Measurements from ENCODE around the gene NFILZ. TPM values are rescaled to one million over a fixed set of nuclear protein-coding genes. Genes with fewer than 3 reads are reported as not detected.
A peak's percentile ranks its signal among the peaks of the same experiment; 100 is the strongest.

The NFILZ gene, protein sequence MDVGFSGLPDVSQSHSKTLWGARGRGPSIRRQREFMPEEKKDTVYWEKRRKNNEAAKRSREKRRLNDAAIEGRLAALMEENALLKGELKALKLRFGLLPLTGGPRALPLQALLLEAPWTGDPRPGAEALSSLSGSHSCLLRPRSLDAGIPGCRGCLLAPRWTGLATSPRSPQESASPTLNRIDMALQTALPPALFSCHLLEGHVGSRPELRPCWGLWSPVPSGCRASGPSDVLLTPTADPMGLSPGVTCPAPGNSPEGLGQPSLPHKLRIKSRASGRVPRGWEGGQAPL
- not detected in 2 replicates for total RNA-seq

GRCh38 chr19:8629996-8630683 is at the start of gene NFILZ:
Gene NFILZ (plus strand): TSS chr19:8630633. CDS start chr19:8676766, 46,133 bp downstream.
- H3K9me3 Mint-ChIP-seq, result no peaks in the 10 kb centered on the region
- no peaks in the 10 kb centered on the region for H3K27me3 Mint-ChIP-seq (ENCODE audit: low read depth)
- no peaks in the 10 kb centered on the region for H3K4me1 Mint-ChIP-seq (ENCODE audit: low read depth)
- H3K36me3 Mint-ChIP-seq (ENCODE audit: low read depth), result no peaks in the 10 kb centered on the region
- H3K4me3 Mint-ChIP-seq (ENCODE audit: low read depth), result no peak within 1 kb of the TSS
- H3K27ac Mint-ChIP-seq, result no peak within 1 kb of the TSS
- DNase-seq (ENCODE audit: low spot score), result no peak
- intact Hi-C loops (cut with micrococcal nuclease), result loop anchor here (10.0 kb wide), 1 partner anchor 745 kb away; the partner anchor contains the start of gene LRRC8E

DNA sequence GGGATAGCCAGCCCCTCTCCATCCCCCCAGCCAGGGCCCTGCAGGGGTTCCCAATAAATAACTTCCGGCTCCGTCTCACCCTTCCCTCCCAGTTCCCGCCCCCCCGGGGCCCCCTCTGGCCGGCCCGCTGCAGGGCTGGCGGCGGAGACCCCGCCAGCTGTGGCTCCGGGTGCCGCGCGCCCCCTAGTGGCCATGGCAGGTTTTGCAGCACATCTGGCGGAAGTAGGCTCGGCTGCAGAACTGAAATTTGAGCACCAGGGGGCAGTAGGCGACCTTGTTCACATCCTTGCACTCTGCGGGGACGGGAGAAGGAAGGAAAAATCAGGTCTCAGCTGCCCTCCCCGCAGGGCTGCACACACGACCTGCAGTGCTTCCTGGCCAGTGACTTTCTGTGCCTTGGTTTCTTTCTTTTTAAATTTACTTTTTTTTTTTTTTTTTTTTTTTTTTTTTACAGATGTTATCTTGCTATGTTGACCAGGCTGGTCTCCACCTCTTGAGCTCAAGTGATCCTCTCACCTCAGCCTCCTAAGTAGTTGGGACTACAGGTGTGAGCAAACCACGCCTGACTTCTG is 49.6 kb upstream of the NFILZ start:
- intact Hi-C loops (cut with micrococcal nuclease), result loop anchor here (10.0 kb wide), 1 partner anchor 166 kb away; the partner anchor contains the start of gene MARCHF2
- no peak overlapping the region for H3K4me3 Mint-ChIP-seq (ENCODE audit: low read depth)
- peak; percentile 78 for DNase-seq (ENCODE audit: low spot score)

DNA sequence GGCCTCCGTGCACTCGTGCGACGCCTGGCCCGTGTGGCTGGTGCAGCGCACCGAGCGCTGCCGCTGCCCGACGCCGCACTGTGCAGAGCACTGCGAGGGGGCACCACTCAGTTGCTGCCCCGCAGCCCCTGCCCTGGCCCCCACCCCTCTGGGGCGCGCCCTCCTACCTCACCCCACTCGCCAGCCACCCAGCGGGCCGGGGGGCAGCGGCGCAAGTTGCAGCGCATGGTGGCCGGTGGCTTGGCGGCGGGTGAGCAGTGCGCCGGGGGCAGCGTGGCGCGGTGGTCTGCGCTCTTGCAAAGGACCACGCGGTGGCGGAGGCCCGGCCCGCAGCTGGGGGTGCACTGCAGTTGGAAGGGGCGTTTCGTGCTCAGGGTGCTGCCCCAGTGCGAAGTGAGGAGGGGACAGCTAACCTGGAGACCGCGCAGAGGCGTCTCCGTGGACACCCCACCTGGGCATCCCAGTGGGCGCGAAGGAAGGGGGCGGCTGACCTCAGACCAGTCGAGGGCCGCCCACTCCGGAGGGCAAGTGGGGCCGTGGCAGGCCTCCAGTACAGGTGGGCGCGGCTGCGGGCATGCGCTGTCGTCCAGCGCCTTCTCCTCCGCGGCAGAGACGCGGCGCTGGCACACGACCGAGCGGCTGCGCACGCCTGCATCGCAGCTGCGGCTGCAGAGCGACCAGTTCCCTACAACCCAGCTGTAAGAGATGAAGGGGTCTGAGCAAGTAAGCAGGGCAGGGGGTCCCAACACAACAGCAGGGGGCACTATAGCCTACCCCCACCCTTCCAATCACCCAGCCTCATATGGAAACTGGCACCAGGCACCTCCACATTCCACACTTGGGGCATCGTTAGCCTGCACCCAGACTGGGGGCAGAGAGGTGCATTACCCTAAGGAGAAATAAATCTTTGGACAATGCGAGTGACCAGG is 45.2 kb upstream of the NFILZ start:
- Mint-ChIP-seq H3K9me3 (no peaks in the 10 kb centered on the region), H3K36me3 (ENCODE audit: low read depth) (no peaks in the 10 kb centered on the region), H3K4me1 (ENCODE audit: low read depth) (no peaks in the 10 kb centered on the region), H3K27ac (no peak overlapping the region), H3K27me3 (ENCODE audit: low read depth) (no peaks in the 10 kb centered on the region), H3K4me3 (ENCODE audit: low read depth) (no peak overlapping the region)
- intact Hi-C loops (cut with micrococcal nuclease), result loop anchor here (10.0 kb wide), 1 partner anchor 170 kb away; the partner anchor contains the start of gene MARCHF2
- DNase-seq (ENCODE audit: low spot score), result no peak

More for the DNA sequence above, 49.6 kb upstream of the NFILZ start:
- Mint-ChIP-seq H3K27me3 (ENCODE audit: low read depth) (peaks cover 4% of the 10 kb centered on the region), H3K36me3 (ENCODE audit: low read depth) (peaks cover under 1% of the 10 kb centered on the region), H3K4me1 (ENCODE audit: low read depth) (peaks cover 23% of the 10 kb centered on the region), H3K27ac (no peak overlapping the region), H3K9me3 (no peaks in the 10 kb centered on the region)

DNA sequence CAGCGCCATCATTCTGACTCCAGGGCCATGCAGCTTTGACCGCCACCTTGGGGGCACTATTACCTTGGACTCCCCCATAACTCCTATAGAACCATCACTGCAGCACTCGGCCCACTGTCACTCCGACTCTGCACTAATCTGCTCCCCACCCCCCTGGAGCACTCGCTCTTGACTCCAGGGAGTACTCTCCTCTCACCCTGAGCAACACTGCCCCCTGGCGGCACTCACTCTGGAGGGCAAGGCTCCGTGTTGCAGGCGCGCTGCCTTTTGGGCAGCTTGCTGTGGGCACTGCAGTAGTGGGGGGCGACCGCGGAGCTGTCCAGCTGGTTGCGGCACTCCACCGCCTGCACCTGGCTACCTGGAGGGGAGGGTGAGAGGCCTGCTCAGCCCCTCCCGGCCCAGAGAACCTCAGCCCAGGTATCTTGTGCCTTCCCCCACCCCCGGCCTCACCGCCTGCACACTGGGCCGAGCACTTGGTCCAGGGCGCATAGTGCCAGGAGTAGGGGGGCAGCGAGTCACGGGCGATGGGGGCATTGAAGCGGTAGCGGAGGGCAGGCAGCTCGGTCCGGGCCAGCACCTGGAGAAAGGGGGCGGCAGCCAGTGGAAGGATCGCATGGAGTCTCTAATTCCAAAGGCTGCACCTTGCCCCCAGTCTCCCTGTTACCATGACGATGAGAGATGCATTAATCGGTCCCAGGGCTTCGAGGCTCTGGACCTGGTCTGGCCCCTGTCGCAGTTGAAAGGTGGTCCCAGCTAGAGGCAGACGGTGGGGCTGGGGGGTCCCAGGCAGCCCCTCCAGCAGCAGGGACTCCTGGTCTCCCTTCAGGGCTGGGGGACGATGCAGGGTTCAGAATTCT is 44.3 kb upstream of the NFILZ start:
- Mint-ChIP-seq H3K36me3 (ENCODE audit: low read depth) (no peaks in the 10 kb centered on the region), H3K4me1 (ENCODE audit: low read depth) (no peaks in the 10 kb centered on the region), H3K9me3 (no peaks in the 10 kb centered on the region), H3K27ac (no peak overlapping the region), H3K4me3 (ENCODE audit: low read depth) (no peak overlapping the region), H3K27me3 (ENCODE audit: low read depth) (peaks cover 3% of the 10 kb centered on the region)
- intact Hi-C loops (cut with micrococcal nuclease), result loop anchor here (10.0 kb wide), 1 partner anchor 171 kb away; the partner anchor contains the start of gene MARCHF2
- DNase-seq (ENCODE audit: low spot score), result peak; percentile 44

GRCh38 chr19:8589177-8589714 is 41.2 kb upstream of the NFILZ start:
- Mint-ChIP-seq H3K4me3 (ENCODE audit: low read depth) (no peak overlapping the region), H3K27ac (no peak overlapping the region), H3K9me3 (peaks cover 15% of the 10 kb centered on the region), H3K36me3 (ENCODE audit: low read depth) (no peaks in the 10 kb centered on the region), H3K4me1 (ENCODE audit: low read depth) (peaks cover 7% of the 10 kb centered on the region), H3K27me3 (ENCODE audit: low read depth) (peaks cover 18% of the 10 kb centered on the region)
- intact Hi-C loops (cut with micrococcal nuclease), result loop anchor here (10.0 kb wide), 1 partner anchor 174 kb away; the partner anchor contains the start of gene MARCHF2
- no peak for DNase-seq (ENCODE audit: low spot score)

GRCh38 chr19:8592231-8593009 is 38.0 kb upstream of the NFILZ start:
- peaks cover 7% of the 10 kb centered on the region for H3K4me1 Mint-ChIP-seq (ENCODE audit: low read depth)
- intact Hi-C loops (cut with micrococcal nuclease), result no loop called here
- H3K9me3 Mint-ChIP-seq, result peaks cover 20% of the 10 kb centered on the region
- no peaks in the 10 kb centered on the region for H3K36me3 Mint-ChIP-seq (ENCODE audit: low read depth)
- DNase-seq (ENCODE audit: low spot score), result peak; percentile 74
- peaks cover 18% of the 10 kb centered on the region for H3K27me3 Mint-ChIP-seq (ENCODE audit: low read depth)
- H3K4me3 Mint-ChIP-seq (ENCODE audit: low read depth), result peak overlapping the region; percentile 51
- H3K27ac Mint-ChIP-seq, result no peak overlapping the region

- peaks cover 18% of the 10 kb centered on the region for H3K27me3 Mint-ChIP-seq (ENCODE audit: low read depth)
- peaks cover 7% of the 10 kb centered on the region for H3K4me1 Mint-ChIP-seq (ENCODE audit: low read depth)
- peaks cover 20% of the 10 kb centered on the region for H3K9me3 Mint-ChIP-seq
- DNase-seq (ENCODE audit: low spot score), result no peak
- H3K27ac Mint-ChIP-seq, result no peak overlapping the region
- H3K36me3 Mint-ChIP-seq (ENCODE audit: low read depth), result no peaks in the 10 kb centered on the region
- intact Hi-C loops (cut with micrococcal nuclease), result no loop called here
- no peak overlapping the region for H3K4me3 Mint-ChIP-seq (ENCODE audit: low read depth)
These were observed 36.5 kb upstream of the NFILZ start for GRCh38 chr19:8593931-8594330.

- Mint-ChIP-seq H3K4me3 (ENCODE audit: low read depth) (no peak overlapping the region), H3K9me3 (peaks cover 20% of the 10 kb centered on the region), H3K4me1 (ENCODE audit: low read depth) (peaks cover 7% of the 10 kb centered on the region), H3K27me3 (ENCODE audit: low read depth) (peaks cover 18% of the 10 kb centered on the region), H3K36me3 (ENCODE audit: low read depth) (no peaks in the 10 kb centered on the region), H3K27ac (no peak overlapping the region)
- intact Hi-C loops (cut with micrococcal nuclease), result no loop called here
- DNase-seq (ENCODE audit: low spot score), result no peak
These were observed 34.8 kb upstream of the NFILZ start for GRCh38 chr19:8595651-8596050.

- H3K27me3 Mint-ChIP-seq (ENCODE audit: low read depth), result peaks cover 14% of the 10 kb centered on the region
- H3K4me1 Mint-ChIP-seq (ENCODE audit: low read depth), result peaks cover 7% of the 10 kb centered on the region
- intact Hi-C loops (cut with micrococcal nuclease), result no loop called here
- H3K9me3 Mint-ChIP-seq, result peaks cover 20% of the 10 kb centered on the region
- H3K36me3 Mint-ChIP-seq (ENCODE audit: low read depth), result no peaks in the 10 kb centered on the region
- no peak for DNase-seq (ENCODE audit: low spot score)
- H3K4me3 Mint-ChIP-seq (ENCODE audit: low read depth), result no peak overlapping the region
- H3K27ac Mint-ChIP-seq, result no peak overlapping the region
These were observed 34.3 kb upstream of the NFILZ start for GRCh38 chr19:8596168-8596567.

DNA sequence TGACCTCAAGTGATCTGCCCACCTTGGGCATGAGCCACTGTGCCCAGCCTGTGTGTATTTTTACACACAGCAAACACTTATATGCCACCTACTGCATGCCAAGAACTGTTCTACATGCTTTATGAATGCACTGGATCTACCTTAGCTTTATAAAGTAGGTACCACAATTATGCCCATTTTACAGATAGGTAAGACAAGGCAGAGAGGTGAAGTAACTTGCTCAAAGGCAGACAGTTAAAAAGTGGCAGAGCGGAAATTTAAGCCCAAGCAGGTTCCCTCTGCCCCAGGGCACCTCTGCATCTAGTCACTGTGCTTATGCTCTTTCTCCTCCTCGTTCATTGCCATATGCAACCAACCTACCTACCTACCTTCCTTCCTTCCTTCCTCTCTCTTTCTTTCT is 30.4 kb upstream of the NFILZ start:
- Mint-ChIP-seq H3K36me3 (ENCODE audit: low read depth) (no peaks in the 10 kb centered on the region), H3K4me3 (ENCODE audit: low read depth) (no peak overlapping the region), H3K27ac (no peak overlapping the region), H3K27me3 (ENCODE audit: low read depth) (no peaks in the 10 kb centered on the region), H3K9me3 (no peaks in the 10 kb centered on the region), H3K4me1 (ENCODE audit: low read depth) (no peaks in the 10 kb centered on the region)
- DNase-seq (ENCODE audit: low spot score), result no peak
- intact Hi-C loops (cut with micrococcal nuclease), result no loop called here

DNA sequence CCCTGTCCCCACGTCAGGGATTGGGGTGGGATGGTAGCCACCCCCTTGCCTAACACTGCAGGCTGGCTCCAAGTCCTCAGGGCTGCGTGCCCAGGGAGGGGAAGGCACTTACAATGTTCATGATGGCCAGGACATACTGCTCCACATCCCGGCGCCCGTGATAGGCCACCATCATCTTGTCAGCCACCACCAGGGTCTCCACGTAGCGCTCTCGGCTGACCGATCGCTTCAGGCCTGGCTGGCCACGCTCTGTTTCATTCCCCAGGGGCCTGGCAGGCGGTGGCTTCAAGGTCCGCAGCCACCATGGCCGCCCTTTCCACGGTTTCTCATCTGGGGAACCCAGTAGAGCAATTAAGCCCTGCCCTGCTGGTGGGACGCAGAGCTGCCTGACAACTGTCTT is 29.6 kb upstream of the NFILZ start:
- Mint-ChIP-seq H3K27me3 (ENCODE audit: low read depth) (no peaks in the 10 kb centered on the region), H3K9me3 (no peaks in the 10 kb centered on the region), H3K36me3 (ENCODE audit: low read depth) (no peaks in the 10 kb centered on the region), H3K4me1 (ENCODE audit: low read depth) (no peaks in the 10 kb centered on the region), H3K27ac (no peak overlapping the region), H3K4me3 (ENCODE audit: low read depth) (no peak overlapping the region)
- no peak for DNase-seq (ENCODE audit: low spot score)
- intact Hi-C loops (cut with micrococcal nuclease), result no loop called here
